ENCODE results near the gene REM2.

REM2 gene

DNA sequence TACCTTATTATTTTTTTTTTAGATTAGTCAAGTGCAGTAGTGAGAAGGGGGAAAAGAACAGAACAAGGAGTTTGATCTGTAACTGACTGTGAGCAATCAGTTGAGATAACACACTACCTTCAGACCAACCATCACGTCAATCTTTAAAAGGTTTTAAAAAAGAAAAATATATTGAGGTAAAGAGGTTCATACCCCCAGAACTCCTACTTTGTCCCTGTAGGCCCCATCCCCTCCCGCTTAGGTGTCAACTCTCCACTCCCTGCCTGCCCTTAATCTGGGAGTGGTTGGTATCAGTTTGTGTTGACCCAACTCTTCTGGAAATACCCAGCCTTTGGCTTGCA, 30.5 kb upstream of the REM2 start:
- no peak for TF ChIP-seq REST (IDR thresholded peaks at IDR 0.05; ENCODE audit: insufficient read depth in 1 of 2, low read depth in 2 of 2, low read length in 2 of 2)

GRCh38 chr14:22852940-22853767, 29.9 kb upstream of the REM2 start:
- TF ChIP-seq SIN3A (IDR thresholded peaks at IDR 0.05; ENCODE audit: borderline replicate concordance, insufficient read depth, low read length) (no peak), TAF1 (IDR thresholded peaks at IDR 0.05; ENCODE audit: borderline replicate concordance, insufficient read depth, low read length) (no peak), POLR2AphosphoS5 (IDR thresholded peaks at IDR 0.05; ENCODE audit: low read depth, low read length) (no peak), FOXP2 (optimal IDR thresholded peaks at IDR 0.05; ENCODE audit: borderline replicate concordance, extremely low read depth, extremely low read length, insufficient read depth) (no peak), REST (IDR thresholded peaks at IDR 0.05; ENCODE audit: insufficient read depth in 1 of 2, low read depth in 2 of 2, low read length in 2 of 2) (no peak)

- TF ChIP-seq POLR2AphosphoS5 (IDR thresholded peaks at IDR 0.05; ENCODE audit: low read depth, low read length) (no peak), TAF1 (IDR thresholded peaks at IDR 0.05; ENCODE audit: borderline replicate concordance, insufficient read depth, low read length) (no peak), REST (IDR thresholded peaks at IDR 0.05; ENCODE audit: insufficient read depth in 1 of 2, low read depth in 2 of 2, low read length in 2 of 2) (no peak), FOXP2 (optimal IDR thresholded peaks at IDR 0.05; ENCODE audit: borderline replicate concordance, extremely low read depth, extremely low read length, insufficient read depth) (no peak), SIN3A (IDR thresholded peaks at IDR 0.05; ENCODE audit: borderline replicate concordance, insufficient read depth, low read length) (no peak)
These were observed 27.9 kb upstream of the REM2 start for GRCh38 chr14:22854963-22855724.

- TF ChIP-seq FOXP2 (optimal IDR thresholded peaks at IDR 0.05; ENCODE audit: borderline replicate concordance, extremely low read depth, extremely low read length, insufficient read depth) = no peak
- no peak for TF ChIP-seq POLR2AphosphoS5 (IDR thresholded peaks at IDR 0.05; ENCODE audit: low read depth, low read length)
- no peak for TF ChIP-seq REST (IDR thresholded peaks at IDR 0.05; ENCODE audit: insufficient read depth in 1 of 2, low read depth in 2 of 2, low read length in 2 of 2)
- TF ChIP-seq SIN3A (IDR thresholded peaks at IDR 0.05; ENCODE audit: borderline replicate concordance, insufficient read depth, low read length) = no peak
- no peak for TF ChIP-seq TAF1 (IDR thresholded peaks at IDR 0.05; ENCODE audit: borderline replicate concordance, insufficient read depth, low read length)
These were observed 26.6 kb upstream of the REM2 start for GRCh38 chr14:22856428-22856827.
